ENCODE results near the gene DNM2. TPM values are rescaled to one million over a fixed set of nuclear protein-coding genes. Genes with fewer than 3 reads are reported as not detected.

DNM2 gene
- total and polyA plus RNA-seq, 9 of the 15 experiments (the other 6 are each of a cell fraction or from before 2014, with no cell fraction given), result 2.2 to 161 (median 72.6) TPM

DNA sequence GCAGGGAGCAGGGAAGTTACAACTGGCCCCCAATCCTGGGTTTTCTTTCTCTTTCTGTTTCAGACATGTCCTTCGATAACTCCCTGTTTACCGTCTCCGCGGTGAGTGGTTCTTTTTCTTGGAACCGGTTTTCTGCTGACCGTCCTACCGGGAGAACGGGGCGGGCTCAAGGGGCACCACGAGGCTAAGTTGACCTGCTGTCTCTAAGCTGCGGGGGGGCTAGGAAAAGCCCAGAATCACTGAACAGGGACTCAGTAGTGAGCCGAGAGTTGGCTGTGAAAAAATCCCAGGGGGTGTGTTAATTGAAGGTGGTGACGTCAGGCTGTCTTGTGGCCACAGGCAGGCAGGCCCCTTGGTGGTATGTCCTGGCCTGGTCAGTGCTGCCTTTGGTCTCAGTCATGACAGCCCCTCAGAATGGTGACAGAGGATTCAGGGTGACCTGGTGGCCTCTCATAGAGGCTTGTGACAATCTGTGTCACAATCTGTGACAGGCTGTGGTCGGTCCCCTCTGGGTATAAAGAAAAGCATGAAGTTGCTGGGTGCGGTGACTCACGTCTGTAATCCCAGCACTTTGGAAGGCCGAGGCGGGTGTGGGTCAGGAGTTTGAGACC, 145.3 kb downstream of the DNM2 start (continued):
- TF ChIP-seq, protein P1, sequence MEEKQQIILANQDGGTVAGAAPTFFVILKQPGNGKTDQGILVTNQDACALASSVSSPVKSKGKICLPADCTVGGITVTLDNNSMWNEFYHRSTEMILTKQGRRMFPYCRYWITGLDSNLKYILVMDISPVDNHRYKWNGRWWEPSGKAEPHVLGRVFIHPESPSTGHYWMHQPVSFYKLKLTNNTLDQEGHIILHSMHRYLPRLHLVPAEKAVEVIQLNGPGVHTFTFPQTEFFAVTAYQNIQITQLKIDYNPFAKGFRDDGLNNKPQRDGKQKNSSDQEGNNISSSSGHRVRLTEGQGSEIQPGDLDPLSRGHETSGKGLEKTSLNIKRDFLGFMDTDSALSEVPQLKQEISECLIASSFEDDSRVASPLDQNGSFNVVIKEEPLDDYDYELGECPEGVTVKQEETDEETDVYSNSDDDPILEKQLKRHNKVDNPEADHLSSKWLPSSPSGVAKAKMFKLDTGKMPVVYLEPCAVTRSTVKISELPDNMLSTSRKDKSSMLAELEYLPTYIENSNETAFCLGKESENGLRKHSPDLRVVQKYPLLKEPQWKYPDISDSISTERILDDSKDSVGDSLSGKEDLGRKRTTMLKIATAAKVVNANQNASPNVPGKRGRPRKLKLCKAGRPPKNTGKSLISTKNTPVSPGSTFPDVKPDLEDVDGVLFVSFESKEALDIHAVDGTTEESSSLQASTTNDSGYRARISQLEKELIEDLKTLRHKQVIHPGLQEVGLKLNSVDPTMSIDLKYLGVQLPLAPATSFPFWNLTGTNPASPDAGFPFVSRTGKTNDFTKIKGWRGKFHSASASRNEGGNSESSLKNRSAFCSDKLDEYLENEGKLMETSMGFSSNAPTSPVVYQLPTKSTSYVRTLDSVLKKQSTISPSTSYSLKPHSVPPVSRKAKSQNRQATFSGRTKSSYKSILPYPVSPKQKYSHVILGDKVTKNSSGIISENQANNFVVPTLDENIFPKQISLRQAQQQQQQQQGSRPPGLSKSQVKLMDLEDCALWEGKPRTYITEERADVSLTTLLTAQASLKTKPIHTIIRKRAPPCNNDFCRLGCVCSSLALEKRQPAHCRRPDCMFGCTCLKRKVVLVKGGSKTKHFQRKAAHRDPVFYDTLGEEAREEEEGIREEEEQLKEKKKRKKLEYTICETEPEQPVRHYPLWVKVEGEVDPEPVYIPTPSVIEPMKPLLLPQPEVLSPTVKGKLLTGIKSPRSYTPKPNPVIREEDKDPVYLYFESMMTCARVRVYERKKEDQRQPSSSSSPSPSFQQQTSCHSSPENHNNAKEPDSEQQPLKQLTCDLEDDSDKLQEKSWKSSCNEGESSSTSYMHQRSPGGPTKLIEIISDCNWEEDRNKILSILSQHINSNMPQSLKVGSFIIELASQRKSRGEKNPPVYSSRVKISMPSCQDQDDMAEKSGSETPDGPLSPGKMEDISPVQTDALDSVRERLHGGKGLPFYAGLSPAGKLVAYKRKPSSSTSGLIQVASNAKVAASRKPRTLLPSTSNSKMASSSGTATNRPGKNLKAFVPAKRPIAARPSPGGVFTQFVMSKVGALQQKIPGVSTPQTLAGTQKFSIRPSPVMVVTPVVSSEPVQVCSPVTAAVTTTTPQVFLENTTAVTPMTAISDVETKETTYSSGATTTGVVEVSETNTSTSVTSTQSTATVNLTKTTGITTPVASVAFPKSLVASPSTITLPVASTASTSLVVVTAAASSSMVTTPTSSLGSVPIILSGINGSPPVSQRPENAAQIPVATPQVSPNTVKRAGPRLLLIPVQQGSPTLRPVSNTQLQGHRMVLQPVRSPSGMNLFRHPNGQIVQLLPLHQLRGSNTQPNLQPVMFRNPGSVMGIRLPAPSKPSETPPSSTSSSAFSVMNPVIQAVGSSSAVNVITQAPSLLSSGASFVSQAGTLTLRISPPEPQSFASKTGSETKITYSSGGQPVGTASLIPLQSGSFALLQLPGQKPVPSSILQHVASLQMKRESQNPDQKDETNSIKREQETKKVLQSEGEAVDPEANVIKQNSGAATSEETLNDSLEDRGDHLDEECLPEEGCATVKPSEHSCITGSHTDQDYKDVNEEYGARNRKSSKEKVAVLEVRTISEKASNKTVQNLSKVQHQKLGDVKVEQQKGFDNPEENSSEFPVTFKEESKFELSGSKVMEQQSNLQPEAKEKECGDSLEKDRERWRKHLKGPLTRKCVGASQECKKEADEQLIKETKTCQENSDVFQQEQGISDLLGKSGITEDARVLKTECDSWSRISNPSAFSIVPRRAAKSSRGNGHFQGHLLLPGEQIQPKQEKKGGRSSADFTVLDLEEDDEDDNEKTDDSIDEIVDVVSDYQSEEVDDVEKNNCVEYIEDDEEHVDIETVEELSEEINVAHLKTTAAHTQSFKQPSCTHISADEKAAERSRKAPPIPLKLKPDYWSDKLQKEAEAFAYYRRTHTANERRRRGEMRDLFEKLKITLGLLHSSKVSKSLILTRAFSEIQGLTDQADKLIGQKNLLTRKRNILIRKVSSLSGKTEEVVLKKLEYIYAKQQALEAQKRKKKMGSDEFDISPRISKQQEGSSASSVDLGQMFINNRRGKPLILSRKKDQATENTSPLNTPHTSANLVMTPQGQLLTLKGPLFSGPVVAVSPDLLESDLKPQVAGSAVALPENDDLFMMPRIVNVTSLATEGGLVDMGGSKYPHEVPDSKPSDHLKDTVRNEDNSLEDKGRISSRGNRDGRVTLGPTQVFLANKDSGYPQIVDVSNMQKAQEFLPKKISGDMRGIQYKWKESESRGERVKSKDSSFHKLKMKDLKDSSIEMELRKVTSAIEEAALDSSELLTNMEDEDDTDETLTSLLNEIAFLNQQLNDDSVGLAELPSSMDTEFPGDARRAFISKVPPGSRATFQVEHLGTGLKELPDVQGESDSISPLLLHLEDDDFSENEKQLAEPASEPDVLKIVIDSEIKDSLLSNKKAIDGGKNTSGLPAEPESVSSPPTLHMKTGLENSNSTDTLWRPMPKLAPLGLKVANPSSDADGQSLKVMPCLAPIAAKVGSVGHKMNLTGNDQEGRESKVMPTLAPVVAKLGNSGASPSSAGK (IDR thresholded peaks at IDR 0.05), result no peak; the same call in 1 of the 2 replicates
- peak; percentile 52; the same call in 1 of the 2 replicates for TF ChIP-seq ZNF589 (CRISPR knock-in tag; IDR thresholded peaks at IDR 0.05; ENCODE audit: low read depth)
- peak; percentile 65 for TF ChIP-seq MEIS2 (IDR thresholded peaks at IDR 0.05; ENCODE audit: partially characterized antibody)
- TF ChIP-seq MNT (conservative IDR thresholded peaks at IDR 0.05), result peak in 1 of 2 experiments; percentile 81; a peak in 3 of 4 replicates
- TF ChIP-seq MXI1 (IDR thresholded peaks at IDR 0.05; ENCODE audit: low read depth, low read length), result no peak
- peak; percentile 57; the same call in 1 of the 2 replicates for TF ChIP-seq EP400 (IDR thresholded peaks at IDR 0.05)
- TF ChIP-seq POLR2A (conservative IDR thresholded peaks at IDR 0.05), result no peak
- no peak for TF ChIP-seq MIER1 (IDR thresholded peaks at IDR 0.05; ENCODE audit: low read depth)
- peak; percentile 23; the same call in 1 of the 2 replicates for TF ChIP-seq MYC (IDR thresholded peaks at IDR 0.05; ENCODE audit: low read depth, low read length)
- no peak for TF ChIP-seq MYC (CRISPR knock-in tag; IDR thresholded peaks at IDR 0.05; ENCODE audit: borderline replicate concordance, low read depth)
- peak; percentile 78 for TF ChIP-seq CREM (IDR thresholded peaks at IDR 0.05; ENCODE audit: low read depth)
- no peak for TF ChIP-seq SMARCA5 (IDR thresholded peaks at IDR 0.05)
- peak; percentile 98 for TF ChIP-seq ZBED1 (IDR thresholded peaks at IDR 0.05)
- no peak for TF ChIP-seq MYNN (IDR thresholded peaks at IDR 0.05)
- TF ChIP-seq MYNN (CRISPR knock-in tag; IDR thresholded peaks at IDR 0.05), result no peak
- no peak for TF ChIP-seq KLF13 (tag; IDR thresholded peaks at IDR 0.05; ENCODE audit: borderline replicate concordance, low read depth)
- TF ChIP-seq CCAR2 (IDR thresholded peaks at IDR 0.05; ENCODE audit: low read depth, low read length), result no peak
- TF ChIP-seq NCOA4 (IDR thresholded peaks at IDR 0.05; ENCODE audit: partially characterized antibody), result no peak
